Activated T-cell treated with anti-CD3 and anti-CD28 coated beads, Interleukin-2, amount 50 U/mL, for 4 hours (primary cell): ENCODE results near the gene CST6. TPM values are rescaled to one million over a fixed set of nuclear protein-coding genes. Genes with fewer than 3 reads are reported as not detected.
"Not testable (repeated sequence)": the region's sequence is repeated elsewhere in the genome, so short reads cannot be mapped to it uniquely, and the experiment has no call there.

Experiments used
- ATAC-seq, 2 donors: fragments of 200-7000 bp; cut with Tn5 transposase; one replicate each; pipeline ENCODE4 v1.10.0; 2021
- DNase-seq: peaks from one replicate; pipeline ENCODE4 v3.0.0-alpha.2; 2020
- H3K27me3 Mint-ChIP-seq: one replicate; pipeline ENCODE4 v1.8.0; 2021; ENCODE audit warnings: low read depth, mixed read lengths
- H3K36me3 Mint-ChIP-seq: one replicate; pipeline ENCODE4 v1.8.0; 2022; ENCODE audit warnings: mixed read lengths; ENCODE audit not compliant: insufficient read depth
- H3K4me1 Mint-ChIP-seq: one replicate; pipeline ENCODE4 v1.8.0; 2021; ENCODE audit warnings: low read depth, mixed read lengths
- H3K4me3 Mint-ChIP-seq: one replicate; pipeline ENCODE4 v1.8.0; 2021; ENCODE audit warnings: mild to moderate bottlenecking, moderate library complexity, mixed read lengths
- H3K9me3 Mint-ChIP-seq: one replicate; pipeline ENCODE4 v1.8.0; 2021; ENCODE audit warnings: mixed read lengths
- total RNA-seq, 3 donors: library from RNA; stranded (reverse); gene quantifications; one replicate each; pipeline ENCODE4 v1.2.1, GENCODE V29; 2021

CST6 gene
- total RNA-seq, 3 donors from 2014 or later = 0.38 to 1.0 (median 0.45) TPM

GRCh38 chr11:66003291-66003690 is 8.5 kb upstream of the CST6 start:
- peaks cover 23% of the 10 kb centered on the region for H3K4me1 Mint-ChIP-seq
- H3K4me3 Mint-ChIP-seq = peak overlapping the region; percentile 97
- no peaks in the 10 kb centered on the region for H3K9me3 Mint-ChIP-seq
- ATAC-seq (no peak), DNase-seq (no peak)
- peaks cover 21% of the 10 kb centered on the region for H3K36me3 Mint-ChIP-seq
- no peaks in the 10 kb centered on the region for H3K27me3 Mint-ChIP-seq

GRCh38 chr11:66004186-66004585 is 7.6 kb upstream of the CST6 start:
- peaks cover 12% of the 10 kb centered on the region for H3K36me3 Mint-ChIP-seq
- DNase-seq (no peak), ATAC-seq (no peak)
- H3K4me1 Mint-ChIP-seq = peaks cover 23% of the 10 kb centered on the region
- no peaks in the 10 kb centered on the region for H3K9me3 Mint-ChIP-seq
- H3K27me3 Mint-ChIP-seq = no peaks in the 10 kb centered on the region
- peak overlapping the region; percentile 97 for H3K4me3 Mint-ChIP-seq

- Mint-ChIP-seq H3K36me3 (peaks cover 10% of the 10 kb centered on the region), H3K9me3 (no peaks in the 10 kb centered on the region), H3K27me3 (peaks cover 7% of the 10 kb centered on the region), H3K4me3 (no peak overlapping the region), H3K4me1 (peaks cover 11% of the 10 kb centered on the region)
- DNase-seq (no peak), ATAC-seq (no peak)
These were observed 5.5 kb upstream of the CST6 start for GRCh38 chr11:66006134-66006890.

- DNase-seq (no peak), ATAC-seq (no peak)
- Mint-ChIP-seq H3K4me1 (peaks cover 9% of the 10 kb centered on the region), H3K27me3 (peaks cover 10% of the 10 kb centered on the region), H3K9me3 (no peaks in the 10 kb centered on the region), H3K4me3 (no peak overlapping the region), H3K36me3 (peaks cover 10% of the 10 kb centered on the region)
These were observed 5.0 kb upstream of the CST6 start for GRCh38 chr11:66006891-66007176.

GRCh38 chr11:66007201-66007634 is 4.6 kb upstream of the CST6 start:
- H3K4me3 Mint-ChIP-seq = no peak overlapping the region
- ATAC-seq (no peak), DNase-seq (no peak)
- H3K36me3 Mint-ChIP-seq = peaks cover 10% of the 10 kb centered on the region
- peaks cover 10% of the 10 kb centered on the region for H3K27me3 Mint-ChIP-seq
- H3K4me1 Mint-ChIP-seq = peaks cover 8% of the 10 kb centered on the region
- H3K9me3 Mint-ChIP-seq = no peaks in the 10 kb centered on the region

GRCh38 chr11:66008095-66008467 is 3.7 kb upstream of the CST6 start:
- H3K9me3 Mint-ChIP-seq = no peaks in the 10 kb centered on the region
- DNase-seq (no peak), ATAC-seq (no peak)
- no peak overlapping the region for H3K4me3 Mint-ChIP-seq
- H3K36me3 Mint-ChIP-seq = peaks cover 10% of the 10 kb centered on the region
- peaks cover 5% of the 10 kb centered on the region for H3K4me1 Mint-ChIP-seq
- H3K27me3 Mint-ChIP-seq = peaks cover 15% of the 10 kb centered on the region

GRCh38 chr11:66008468-66009101 is 3.2 kb upstream of the CST6 start:
- DNase-seq = no peak
- Mint-ChIP-seq H3K4me1 (peaks cover under 1% of the 10 kb centered on the region), H3K36me3 (peaks cover 10% of the 10 kb centered on the region), H3K4me3 (no peak overlapping the region), H3K27me3 (peaks cover 19% of the 10 kb centered on the region), H3K9me3 (no peaks in the 10 kb centered on the region)
- no peak for ATAC-seq

- H3K36me3 Mint-ChIP-seq, ATAC-seq, H3K4me1 Mint-ChIP-seq, H3K9me3 Mint-ChIP-seq, DNase-seq, H3K4me3 Mint-ChIP-seq: not testable (repeated sequence)
- H3K27me3 Mint-ChIP-seq = peaks cover 22% of the 10 kb centered on the region
These were observed 1.8 kb upstream of the CST6 start for GRCh38 chr11:66010036-66010435.

- Mint-ChIP-seq H3K9me3 (no peaks in the 10 kb centered on the region), H3K4me3 (no peak overlapping the region), H3K36me3 (no peaks in the 10 kb centered on the region), H3K4me1 (no peaks in the 10 kb centered on the region), H3K27me3 (peaks cover 22% of the 10 kb centered on the region)
- DNase-seq = no peak
- no peak for ATAC-seq
These were observed 496 bp upstream of the CST6 start for GRCh38 chr11:66011239-66011784.

- Mint-ChIP-seq H3K27me3 (peaks cover 22% of the 10 kb centered on the region), H3K9me3 (no peaks in the 10 kb centered on the region), H3K4me1 (peaks cover 3% of the 10 kb centered on the region), H3K4me3 (no peak overlapping the region), H3K36me3 (no peaks in the 10 kb centered on the region)
- no peak for DNase-seq
- ATAC-seq = no peak
These were observed 650 bp downstream of the CST6 start for GRCh38 chr11:66012371-66012945.

GRCh38 chr11:66012946-66013761 is 1.3 kb downstream of the CST6 start:
- DNase-seq = no peak
- Mint-ChIP-seq H3K27me3 (peaks cover 22% of the 10 kb centered on the region), H3K4me3 (no peak overlapping the region)

GRCh38 chr11:66013762-66014100 is 1.9 kb downstream of the CST6 start:
- no peaks in the 10 kb centered on the region for H3K9me3 Mint-ChIP-seq
- no peak overlapping the region for H3K4me3 Mint-ChIP-seq
- no peak for DNase-seq
- H3K27me3 Mint-ChIP-seq = peaks cover 22% of the 10 kb centered on the region
- H3K36me3 Mint-ChIP-seq = no peaks in the 10 kb centered on the region
- ATAC-seq = no peak
- peaks cover 6% of the 10 kb centered on the region for H3K4me1 Mint-ChIP-seq

More at GRCh38 chr11:66012946-66013761, 1.3 kb downstream of the CST6 start:
- H3K9me3 Mint-ChIP-seq = no peaks in the 10 kb centered on the region
- no peak for ATAC-seq
- H3K4me1 Mint-ChIP-seq = peaks cover 6% of the 10 kb centered on the region
- H3K36me3 Mint-ChIP-seq = no peaks in the 10 kb centered on the region

GRCh38 chr11:66014804-66015453 is 3.1 kb downstream of the CST6 start:
- DNase-seq (no peak), ATAC-seq (no peak)
- H3K4me3 Mint-ChIP-seq = no peak overlapping the region
- peaks cover 22% of the 10 kb centered on the region for H3K27me3 Mint-ChIP-seq
- peaks cover 6% of the 10 kb centered on the region for H3K4me1 Mint-ChIP-seq
- H3K36me3 Mint-ChIP-seq = no peaks in the 10 kb centered on the region
- H3K9me3 Mint-ChIP-seq = no peaks in the 10 kb centered on the region

GRCh38 chr11:66015454-66015881 is 3.7 kb downstream of the CST6 start:
- Mint-ChIP-seq H3K4me1 (peaks cover 8% of the 10 kb centered on the region), H3K27me3 (peaks cover 17% of the 10 kb centered on the region), H3K9me3 (no peaks in the 10 kb centered on the region), H3K4me3 (no peak overlapping the region), H3K36me3 (no peaks in the 10 kb centered on the region)
- DNase-seq (no peak), ATAC-seq (no peak)
